Tibial nerve (tissue), 4 donors: ENCODE data around the gene WAPL. TPM values are rescaled to one million over a fixed set of nuclear protein-coding genes. Genes with fewer than 3 reads are reported as not detected.

Experiments used
- DNase-seq, 2 donors: peaks; one replicate each; pipeline ENCODE4 v3.0.0-alpha.2; 2019; ENCODE audit warnings: low spot score in 2 of 2
- H3K27ac ChIP-seq, 4 donors: fragments of 200-600 bp; sonication (generic) in 3 of 4; one replicate each; pipeline ENCODE4 v1.5.1; 2017 to 2019; ENCODE audit warnings: mild to moderate bottlenecking in 1 of 4
- H3K27me3 ChIP-seq, 2 donors: fragments of 200-600 bp; sonication (generic) in 1 of 2; one replicate each; pipeline versions ENCODE4 v1.5.1 to v1.6.0; 2017 to 2019
- H3K36me3 ChIP-seq, 3 donors: fragments of 200-600 bp; sonication (generic); one replicate each; pipeline ENCODE4 v1.5.1; 2018 to 2019
- H3K4me1 ChIP-seq, 4 donors: fragments of 200-600 bp; sonication (generic) in 3 of 4; one replicate each; pipeline ENCODE4 v1.5.1; 2017 to 2019
- H3K4me3 ChIP-seq, 4 donors: fragments of 200-600 bp; sonication (generic) in 3 of 4; one replicate each; pipeline ENCODE4 v1.5.1; 2017 to 2019; ENCODE audit warnings: mild to moderate bottlenecking in 1 of 4, moderate library complexity in 1 of 4
- H3K9me3 ChIP-seq, 4 donors: fragments of 200-600 bp; sonication (generic) in 3 of 4; one replicate each; pipeline ENCODE4 v1.5.1; 2017 to 2019
- EP300 ChIP-seq, 2 donors: sonication (generic); formaldehyde crosslinking; IDR thresholded peaks; one replicate each; pipeline ENCODE4 v1.6.1; 2017; ENCODE audit warnings: antibody characterized with exemption in 2 of 2, mild to moderate bottlenecking in 1 of 2
- POLR2A ChIP-seq, 2 donors: fragments of 450-650 bp; IDR thresholded peaks; one replicate each; pipeline ENCODE4 v1.6.1; 2017; ENCODE audit warnings: antibody characterized with exemption in 2 of 2, mild to moderate bottlenecking in 2 of 2, moderate library complexity in 2 of 2
- WGBS, 2 donors: methylation state at CpG; one replicate each; pipeline ENCODE4 v1.1.5; 2018; 5-methylcytosine and 5-hydroxymethylcytosine counted together
- total RNA-seq, 4 donors: library from RNA; depleted of rRNA; stranded (reverse); fragments of >200 nt; gene quantifications; one replicate each; pipeline ENCODE4 v1.1.0, GENCODE V29; 2016
- TF ChIP-seq, protein P1 (sequence below), 5 experiments: fragments of 200-600 bp in 3 of 5; fragments of 450-650 bp in 2 of 5; sonication (generic) in 3 of 5; IDR thresholded peaks; one replicate each; pipeline ENCODE4 v1.5.1; 2016 to 2019; ENCODE audit warnings: antibody characterized with exemption in 5 of 5, mild to moderate bottlenecking in 3 of 5, moderate library complexity in 2 of 5

The WAPL gene
- total RNA-seq, 4 donors from 2014 or later: 26.7 to 50.4 (median 42.0) TPM

DNA sequence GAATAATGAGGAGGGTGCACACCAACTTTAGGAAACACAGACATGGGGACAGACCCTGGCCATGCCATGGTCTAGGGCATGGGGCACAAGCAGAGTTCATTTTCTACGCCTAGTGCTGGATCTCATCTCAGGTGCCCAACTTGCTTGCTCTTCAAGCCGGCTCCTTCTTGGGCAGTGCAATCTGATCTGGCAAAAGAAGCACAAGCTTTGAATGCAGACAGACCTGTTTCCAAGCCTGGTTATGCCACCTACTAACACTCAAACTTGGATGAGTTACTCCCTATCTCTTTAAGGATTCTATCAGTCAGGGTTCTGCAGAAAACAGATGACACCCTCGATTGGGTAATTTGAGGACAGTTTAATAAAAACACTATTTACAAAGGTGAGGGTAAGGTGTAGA, 34.9 kb upstream of the WAPL start:
- 72 to 81% methylated on average over 3 of the region's 3 CpGs for WGBS, 2 donors
- DNase-seq: no peak
- H3K4me3 ChIP-seq: no peak overlapping the region
- no peak overlapping the region for H3K27ac ChIP-seq
- H3K36me3 ChIP-seq: no peaks in the 10 kb centered on the region
- no peaks in the 10 kb centered on the region for H3K27me3 ChIP-seq
- TF ChIP-seq POLR2A (IDR thresholded peaks at IDR 0.05): no peak
- H3K4me1 ChIP-seq: no peaks in the 10 kb centered on the region
- H3K9me3 ChIP-seq: peaks cover 0 to 3% (median 0%) of the 10 kb centered on the region in 4 donors

DNA sequence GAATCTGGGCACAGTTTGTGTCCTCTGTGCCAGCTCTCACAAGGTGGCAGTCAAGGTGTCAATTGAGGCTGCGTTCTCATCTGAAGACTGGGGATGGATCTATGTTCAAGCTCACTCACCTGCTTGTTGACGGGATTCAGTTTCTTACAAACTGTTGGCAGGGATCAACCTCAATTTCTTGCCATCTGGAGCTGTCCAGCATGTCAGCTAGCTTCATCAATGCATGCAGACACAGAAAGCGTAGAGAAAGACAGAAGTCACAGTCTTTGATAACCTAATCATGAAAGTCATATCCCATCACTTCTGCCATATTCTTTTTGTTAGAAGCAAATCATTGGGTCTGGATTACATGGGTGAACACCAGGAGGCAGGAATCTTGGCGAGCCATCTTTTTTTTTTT, 32.0 kb upstream of the WAPL start:
- TF ChIP-seq, protein P1, sequence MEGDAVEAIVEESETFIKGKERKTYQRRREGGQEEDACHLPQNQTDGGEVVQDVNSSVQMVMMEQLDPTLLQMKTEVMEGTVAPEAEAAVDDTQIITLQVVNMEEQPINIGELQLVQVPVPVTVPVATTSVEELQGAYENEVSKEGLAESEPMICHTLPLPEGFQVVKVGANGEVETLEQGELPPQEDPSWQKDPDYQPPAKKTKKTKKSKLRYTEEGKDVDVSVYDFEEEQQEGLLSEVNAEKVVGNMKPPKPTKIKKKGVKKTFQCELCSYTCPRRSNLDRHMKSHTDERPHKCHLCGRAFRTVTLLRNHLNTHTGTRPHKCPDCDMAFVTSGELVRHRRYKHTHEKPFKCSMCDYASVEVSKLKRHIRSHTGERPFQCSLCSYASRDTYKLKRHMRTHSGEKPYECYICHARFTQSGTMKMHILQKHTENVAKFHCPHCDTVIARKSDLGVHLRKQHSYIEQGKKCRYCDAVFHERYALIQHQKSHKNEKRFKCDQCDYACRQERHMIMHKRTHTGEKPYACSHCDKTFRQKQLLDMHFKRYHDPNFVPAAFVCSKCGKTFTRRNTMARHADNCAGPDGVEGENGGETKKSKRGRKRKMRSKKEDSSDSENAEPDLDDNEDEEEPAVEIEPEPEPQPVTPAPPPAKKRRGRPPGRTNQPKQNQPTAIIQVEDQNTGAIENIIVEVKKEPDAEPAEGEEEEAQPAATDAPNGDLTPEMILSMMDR (IDR thresholded peaks at IDR 0.05): no peak
- no peak for TF ChIP-seq POLR2A (IDR thresholded peaks at IDR 0.05)
- TF ChIP-seq EP300 (IDR thresholded peaks at IDR 0.05): no peak
- Histone ChIP-seq H3K4me3 (no peak overlapping the region), H3K27ac (no peak overlapping the region), H3K9me3 (peaks cover 0 to 4% (median 0%) of the 10 kb centered on the region in 4 donors), H3K36me3 (no peaks in the 10 kb centered on the region), H3K4me1 (no peaks in the 10 kb centered on the region), H3K27me3 (no peaks in the 10 kb centered on the region)
- 71 to 86% methylated on average over 4 of the region's 4 CpGs for WGBS, 2 donors
- no peak for DNase-seq

DNA sequence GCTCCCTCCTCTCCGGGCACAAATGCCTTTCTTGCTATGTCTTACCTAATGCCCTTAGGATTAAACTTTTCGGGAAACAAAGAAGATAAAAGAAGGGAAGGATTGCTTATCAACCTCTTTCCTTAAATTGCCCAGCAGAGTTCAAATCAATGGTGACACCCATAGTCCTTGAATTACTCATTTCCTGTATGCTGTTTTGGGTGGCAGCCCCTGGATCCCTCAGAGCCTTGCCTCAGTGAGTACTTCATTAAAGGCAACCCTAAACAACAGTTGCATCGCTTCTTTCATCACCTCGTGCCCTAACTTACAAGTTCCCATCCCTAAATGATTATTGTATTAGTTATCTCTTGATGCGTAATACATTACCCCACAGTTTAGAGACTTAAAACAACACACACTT, 31.6 kb upstream of the WAPL start:
- H3K27ac ChIP-seq: no peak overlapping the region
- no peak for TF ChIP-seq EP300 (IDR thresholded peaks at IDR 0.05)
- TF ChIP-seq, protein P1 (IDR thresholded peaks at IDR 0.05): no peak
- TF ChIP-seq POLR2A (IDR thresholded peaks at IDR 0.05): no peak

DNA sequence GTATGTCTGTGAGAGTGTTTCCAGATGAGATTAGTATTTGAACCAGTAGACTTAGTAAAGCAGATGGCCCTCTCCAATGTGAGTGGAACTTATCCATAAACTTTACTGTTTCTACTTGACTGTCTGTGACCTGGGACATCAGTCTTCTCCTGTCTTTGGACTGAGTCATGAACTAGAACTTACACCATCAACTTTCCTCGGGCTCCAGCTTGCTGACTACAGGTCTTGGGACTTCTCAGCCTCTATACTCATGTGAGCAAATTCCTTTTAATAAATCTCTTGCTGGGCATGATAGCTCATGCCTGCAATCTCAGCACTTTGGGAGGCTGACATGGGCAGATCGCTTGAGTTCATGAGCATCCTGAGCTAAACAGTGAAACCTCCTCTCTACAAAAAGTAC, 25.7 kb upstream of the WAPL start:
- 38 to 79% methylated on average over 2 of the region's 2 CpGs for WGBS, 2 donors
- no peak for DNase-seq
- H3K4me3 ChIP-seq: no peak overlapping the region
- H3K4me1 ChIP-seq: no peaks in the 10 kb centered on the region
- H3K27ac ChIP-seq: no peak overlapping the region
- no peaks in the 10 kb centered on the region for H3K27me3 ChIP-seq
- TF ChIP-seq POLR2A (IDR thresholded peaks at IDR 0.05) (no peak), EP300 (IDR thresholded peaks at IDR 0.05) (no peak)
- TF ChIP-seq, protein P1 (IDR thresholded peaks at IDR 0.05): no peak
- no peaks in the 10 kb centered on the region for H3K36me3 ChIP-seq
- H3K9me3 ChIP-seq: peaks cover 0 to 8% (median 0%) of the 10 kb centered on the region in 4 donors

More for the DNA sequence above, 31.6 kb upstream of the WAPL start:
- DNase-seq: no peak
- H3K4me1 ChIP-seq: no peaks in the 10 kb centered on the region
- peaks cover 0 to 8% (median 0%) of the 10 kb centered on the region in 4 donors for H3K9me3 ChIP-seq
- no peak overlapping the region for H3K4me3 ChIP-seq
- WGBS, 2 donors: 66 to 71% methylated on average over 5 of the region's 5 CpGs
- H3K27me3 ChIP-seq: no peaks in the 10 kb centered on the region
- H3K36me3 ChIP-seq: no peaks in the 10 kb centered on the region

DNA sequence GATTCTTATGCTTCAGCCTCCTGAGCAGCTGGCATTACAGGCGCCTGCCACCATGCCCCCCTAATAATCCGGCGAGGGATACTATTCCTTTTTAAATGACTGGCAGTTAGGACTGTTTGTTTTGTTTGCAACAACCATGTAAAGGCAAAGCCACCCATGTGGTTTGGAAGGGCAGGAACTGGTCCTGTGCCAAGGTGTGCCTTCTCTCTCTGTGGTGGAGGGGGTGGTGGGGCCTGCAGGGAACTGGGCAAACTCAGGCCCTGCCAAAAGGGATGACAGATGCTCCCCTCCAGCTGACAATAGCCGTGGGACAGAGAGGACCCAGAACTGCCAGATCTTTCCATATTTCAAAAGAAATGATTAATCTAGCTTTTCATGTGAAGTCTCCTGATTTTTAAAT, 23.5 kb upstream of the WAPL start:
- DNase-seq: no peak
- WGBS, 2 donors: 66 to 71% methylated on average over 4 of the region's 4 CpGs
- no peaks in the 10 kb centered on the region for H3K36me3 ChIP-seq
- H3K27ac ChIP-seq: no peak overlapping the region
- H3K9me3 ChIP-seq: peaks cover 0 to 6% (median 0%) of the 10 kb centered on the region in 4 donors
- no peaks in the 10 kb centered on the region for H3K27me3 ChIP-seq
- TF ChIP-seq EP300 (IDR thresholded peaks at IDR 0.05) (no peak), POLR2A (IDR thresholded peaks at IDR 0.05) (no peak)
- TF ChIP-seq, protein P1 (IDR thresholded peaks at IDR 0.05): no peak
- no peaks in the 10 kb centered on the region for H3K4me1 ChIP-seq
- H3K4me3 ChIP-seq: no peak overlapping the region

DNA sequence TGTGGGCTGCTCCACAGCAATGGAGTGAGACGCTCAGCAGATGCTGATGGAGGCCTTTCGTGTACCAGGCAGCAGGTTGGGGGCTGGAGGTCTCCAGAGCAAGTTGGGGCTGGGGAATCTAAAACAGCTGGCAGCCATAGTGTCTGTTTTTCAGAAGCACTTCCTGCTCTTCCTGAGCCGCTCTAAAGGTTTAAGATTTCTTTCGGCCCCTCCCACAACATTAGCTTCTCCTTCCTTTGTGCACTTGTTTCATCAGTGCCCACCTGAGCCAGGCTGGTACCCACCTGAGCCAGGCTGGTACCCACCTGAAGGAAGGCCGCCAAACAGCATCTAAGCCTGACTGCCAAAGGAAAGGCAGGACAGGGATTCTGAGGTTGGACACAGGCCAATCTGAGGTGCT, 18.4 kb upstream of the WAPL start:
- 78 to 84% methylated on average over 5 of the region's 5 CpGs for WGBS, 2 donors
- no peak overlapping the region for H3K27ac ChIP-seq
- H3K4me3 ChIP-seq: no peak overlapping the region
- H3K27me3 ChIP-seq: peaks cover 0 to 7% of the 10 kb centered on the region in 2 donors
- peaks cover 0 to 8% (median 0%) of the 10 kb centered on the region in 4 donors for H3K4me1 ChIP-seq
- H3K36me3 ChIP-seq: no peaks in the 10 kb centered on the region
- H3K9me3 ChIP-seq: no peaks in the 10 kb centered on the region
- no peak for DNase-seq
- TF ChIP-seq EP300 (IDR thresholded peaks at IDR 0.05) (no peak), POLR2A (IDR thresholded peaks at IDR 0.05) (no peak)
- TF ChIP-seq, protein P1 (IDR thresholded peaks at IDR 0.05): no peak
